GM19463 (cell line): Measurements from ENCODE around the gene SHANK3.
"Not testable (repeated sequence)": the region's sequence is repeated elsewhere in the genome, so short reads cannot be mapped to it uniquely, and the experiment has no call there.

ENCODE experiments used
- ATAC-seq: cut with Tn5 transposase; IDR thresholded peaks from one replicate; pipeline ENCODE4 v1.9.1; 2021; ENCODE audit warnings: mild to moderate bottlenecking, moderate library complexity; ENCODE audit not compliant: unreplicated experiment

Gene SHANK3

DNA sequence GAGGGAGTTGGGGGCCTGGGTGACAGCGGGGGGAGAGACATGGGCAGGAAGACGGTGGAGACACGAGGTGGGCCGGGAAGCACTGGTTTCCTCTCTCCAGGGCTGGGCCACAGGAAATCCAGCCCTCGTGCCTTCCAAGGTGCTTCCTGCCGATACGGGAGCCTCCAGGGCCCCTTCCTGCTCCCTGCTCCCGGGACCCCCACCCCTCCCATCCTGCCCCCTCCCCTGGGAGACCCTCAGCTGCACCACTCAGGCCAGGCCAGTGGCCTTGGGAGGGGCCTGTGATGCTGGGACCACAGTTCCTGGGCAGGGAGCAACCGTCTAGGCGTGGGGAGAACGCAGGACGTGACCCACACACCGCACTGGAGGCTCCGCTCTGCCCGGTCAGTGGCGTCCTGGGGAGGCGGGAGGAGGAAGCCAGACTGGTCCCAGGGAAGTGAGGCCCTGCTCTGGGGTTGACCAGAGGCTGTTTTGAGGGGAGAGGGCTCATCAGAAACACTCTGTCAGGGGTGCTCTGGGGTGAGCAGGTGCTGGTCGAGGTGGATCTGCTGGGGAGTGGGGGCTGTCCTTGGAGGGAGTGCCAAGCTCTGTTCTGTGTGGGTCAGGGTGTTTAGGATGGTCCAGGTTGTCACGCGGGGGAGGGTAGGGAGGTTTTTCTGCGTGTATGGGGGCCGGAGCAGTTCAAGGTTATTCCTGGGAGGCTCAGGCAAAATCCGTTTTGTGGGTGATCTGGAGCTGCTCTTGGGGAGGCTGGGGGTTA, at the start of gene SHANK3:
TSS of gene SHANK3 (plus strand) at position 353 of the 760 bp plus-strand sequence.
- ATAC-seq: no peak

DNA sequence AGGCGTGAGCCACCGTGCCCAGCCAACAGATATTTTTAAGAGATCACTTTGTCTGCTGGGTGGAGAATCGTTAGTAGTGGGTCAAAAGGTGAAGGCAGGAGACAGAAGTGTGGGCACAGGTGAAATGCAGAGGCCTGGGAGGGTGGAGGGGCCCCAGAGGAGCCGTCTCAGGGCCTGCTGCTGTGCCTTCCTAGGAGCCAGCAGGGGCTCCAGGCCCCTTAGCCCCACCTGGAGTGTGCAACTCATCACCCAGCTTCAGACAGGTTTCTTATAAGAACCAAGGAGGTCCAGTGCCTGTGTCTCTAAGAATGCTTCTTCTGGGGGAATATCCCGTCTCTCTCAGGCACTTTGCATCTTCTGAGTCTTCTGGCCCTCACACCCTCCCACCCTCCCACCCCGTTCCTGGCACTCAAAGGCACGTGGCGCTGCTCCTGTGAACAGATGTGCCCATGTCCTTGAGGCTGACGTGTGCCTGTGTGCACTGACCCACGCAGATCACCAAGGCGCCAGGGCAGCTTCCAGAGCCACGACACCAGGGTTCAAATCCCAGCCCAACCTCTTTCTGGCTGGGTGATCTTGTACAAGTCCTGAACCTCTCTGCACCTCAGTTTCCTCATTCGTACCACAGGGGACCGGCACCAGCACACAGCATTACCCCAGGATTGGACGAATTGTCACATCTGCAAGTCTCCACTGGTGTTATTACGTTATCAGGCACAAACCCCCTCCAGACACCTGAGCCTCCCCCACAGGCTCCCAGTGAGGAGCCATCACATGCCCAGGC, 48.1 kb upstream of the SHANK3 start:
- no peak for ATAC-seq

DNA sequence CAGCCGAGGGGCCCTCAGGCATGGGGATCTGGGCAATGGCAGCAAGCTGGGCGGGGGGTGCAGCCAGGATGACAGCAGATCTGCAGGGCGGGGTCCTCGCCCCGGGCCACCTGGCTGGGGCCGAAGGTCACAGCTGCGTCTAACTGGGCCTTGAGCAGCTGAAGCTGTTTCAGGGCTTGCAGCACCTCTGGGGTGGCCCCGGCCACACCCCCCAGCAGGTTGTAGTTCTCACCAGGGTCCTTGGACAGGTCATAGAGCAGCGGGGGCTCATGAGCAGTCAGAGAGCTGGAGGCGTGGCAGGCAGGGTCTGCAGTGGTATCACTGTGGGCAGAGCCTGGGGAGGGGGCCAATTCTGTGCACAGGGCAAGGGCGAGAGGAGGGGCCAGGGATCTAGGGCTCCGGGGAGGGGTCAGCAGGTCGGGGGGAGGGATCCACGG, 47.5 kb upstream of the SHANK3 start:
- no peak for ATAC-seq

DNA sequence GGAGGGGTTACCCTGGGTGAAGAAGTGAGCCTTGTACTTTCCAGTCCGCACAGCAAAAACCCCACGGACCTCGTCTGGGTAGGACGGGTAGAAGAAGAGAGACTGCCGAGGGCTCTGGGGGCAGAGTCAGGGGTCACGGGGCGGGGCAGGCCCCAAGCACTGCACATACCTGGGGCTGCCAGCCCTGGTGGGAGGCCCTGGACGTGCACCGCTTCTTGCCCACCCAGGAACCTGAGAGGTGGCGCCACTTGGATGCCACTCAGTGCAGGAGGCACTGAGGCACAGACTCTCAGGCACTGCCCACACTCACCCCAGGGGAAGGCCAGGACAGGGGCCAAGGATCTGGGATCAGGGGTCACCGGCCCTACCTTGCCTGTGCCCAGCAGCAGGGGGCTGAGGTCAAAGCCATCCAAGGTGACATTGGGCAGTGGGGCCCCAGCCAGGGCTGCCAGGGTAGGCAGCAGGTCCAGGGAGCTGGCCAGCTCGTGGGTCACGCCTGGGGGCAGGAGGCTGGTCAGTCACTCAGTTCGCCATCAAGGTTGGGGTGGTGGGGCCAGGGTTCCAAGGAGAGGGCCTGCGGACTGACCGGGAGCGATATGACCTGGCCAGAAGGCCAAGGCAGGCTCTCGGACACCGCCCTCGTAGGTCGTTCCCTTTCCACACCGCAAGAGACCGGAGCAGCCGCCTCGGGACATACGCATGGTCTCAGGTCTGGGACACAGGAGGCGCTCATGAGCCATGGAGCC, 46.9 kb upstream of the SHANK3 start:
- no peak for ATAC-seq

DNA sequence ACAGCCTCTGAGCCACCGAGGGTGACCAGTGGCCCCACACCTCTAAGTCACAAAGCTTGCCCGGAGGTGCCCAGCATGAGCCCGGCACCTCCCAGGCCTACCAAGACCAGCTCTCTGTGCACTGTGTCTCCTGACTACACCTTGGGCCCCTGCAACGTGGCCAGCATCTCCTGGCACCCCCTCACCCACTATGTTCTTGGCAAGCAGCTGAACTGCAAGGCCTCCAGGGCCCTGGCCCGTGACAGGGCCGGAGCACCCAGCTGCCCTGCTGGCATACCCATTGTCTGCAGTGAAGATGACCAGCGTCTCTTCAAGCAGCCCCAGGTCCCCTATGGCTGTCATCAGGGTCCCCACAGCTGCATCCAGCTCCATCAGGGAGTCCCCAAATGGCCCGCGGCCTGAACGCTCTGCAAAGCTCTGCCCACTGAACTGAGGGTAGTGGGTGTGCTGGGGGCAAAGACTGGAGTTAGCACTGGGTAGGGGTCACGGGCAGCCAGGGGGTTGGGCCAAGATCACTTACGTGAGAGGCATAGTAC, 46.2 kb upstream of the SHANK3 start:
- no peak for ATAC-seq

DNA sequence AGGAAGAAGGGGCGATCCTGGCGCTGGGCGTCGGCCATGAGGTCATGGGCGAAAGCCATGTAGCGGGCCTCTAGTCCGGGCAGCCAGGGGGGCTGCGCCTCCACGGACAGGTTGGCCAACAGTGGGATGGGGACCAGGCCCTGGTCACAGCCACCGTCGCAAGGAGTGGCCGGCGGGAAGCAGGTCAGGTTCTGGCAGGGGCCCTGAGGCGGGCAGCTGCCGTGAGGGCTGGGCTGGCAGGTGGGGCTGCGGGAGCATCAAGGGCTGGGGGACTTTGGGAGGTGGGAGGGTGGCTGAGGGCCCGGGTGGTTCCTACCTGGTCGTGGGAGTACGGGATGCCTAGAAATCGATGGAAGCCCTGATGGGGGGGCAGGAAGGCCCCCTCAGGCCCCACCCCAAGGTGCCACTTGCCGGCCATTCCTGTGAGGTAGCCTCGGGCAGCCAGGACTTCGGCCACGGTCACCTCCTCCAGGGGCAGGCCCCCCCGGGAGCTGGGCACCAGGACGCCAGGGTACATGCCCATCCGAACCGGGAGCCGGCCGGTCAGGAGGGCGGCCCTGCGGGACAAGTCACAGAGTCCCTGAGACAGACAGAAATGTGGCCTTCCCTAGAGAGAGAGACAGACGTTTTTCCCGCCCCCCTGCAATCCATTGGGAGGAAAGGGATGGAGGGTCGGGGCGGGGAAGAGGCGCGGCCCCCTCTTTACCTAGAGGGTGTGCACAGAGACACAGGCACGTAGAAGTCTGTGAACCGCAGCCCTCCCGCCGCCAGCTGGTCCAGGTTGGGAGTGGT, 45.6 kb upstream of the SHANK3 start:
- no peak for ATAC-seq

DNA sequence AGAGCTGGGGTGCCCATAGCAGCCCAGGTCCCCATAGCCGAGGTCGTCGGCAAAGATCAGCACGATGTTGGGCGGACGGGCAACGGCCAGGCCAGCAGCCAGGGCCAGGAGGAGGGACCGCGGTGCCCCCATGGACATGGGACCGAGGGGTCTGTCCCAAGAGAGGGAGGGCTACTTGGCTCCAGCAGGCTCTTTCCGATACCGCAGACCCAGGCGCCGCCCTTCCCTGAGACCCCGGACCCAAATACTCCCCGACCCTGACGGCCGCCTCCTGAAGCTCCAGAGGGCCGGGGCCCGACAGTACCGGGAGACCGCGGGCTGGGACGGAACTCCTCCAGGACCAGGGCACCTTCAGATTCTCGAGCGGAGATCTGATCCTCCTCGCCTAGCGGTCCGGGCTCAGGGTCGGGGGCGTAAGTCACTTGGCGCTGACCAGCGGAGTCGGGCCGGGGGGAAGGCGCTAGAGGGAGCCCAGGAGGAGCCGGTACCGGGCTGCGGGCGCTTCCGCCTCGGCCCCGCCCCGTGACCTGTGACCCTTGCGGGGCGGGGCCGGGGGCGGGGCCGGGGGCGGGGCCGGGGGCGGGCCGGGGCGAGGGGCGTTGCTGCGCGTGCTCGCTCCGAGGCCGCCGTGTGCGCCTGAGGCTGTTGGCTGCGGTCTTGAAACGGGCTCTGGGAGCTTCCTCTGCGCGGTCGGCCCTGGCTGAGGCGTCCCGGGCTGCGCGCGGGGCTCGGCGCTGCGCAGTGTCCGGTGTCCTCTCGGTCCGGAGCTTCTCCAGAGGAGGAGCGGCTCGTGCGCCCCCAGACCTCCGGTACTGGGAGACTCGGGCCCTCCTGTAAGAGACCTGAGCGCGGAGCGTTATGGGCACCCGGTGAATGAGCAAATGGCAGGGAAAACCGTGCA, 44.7 kb upstream of the SHANK3 start, which contains the start of gene ARSA:
TSS of gene ARSA (minus strand) at position 511 of the 901 bp plus-strand sequence. CDS start at position 138, 373 bp downstream.
- peak; percentile 87 for ATAC-seq

DNA sequence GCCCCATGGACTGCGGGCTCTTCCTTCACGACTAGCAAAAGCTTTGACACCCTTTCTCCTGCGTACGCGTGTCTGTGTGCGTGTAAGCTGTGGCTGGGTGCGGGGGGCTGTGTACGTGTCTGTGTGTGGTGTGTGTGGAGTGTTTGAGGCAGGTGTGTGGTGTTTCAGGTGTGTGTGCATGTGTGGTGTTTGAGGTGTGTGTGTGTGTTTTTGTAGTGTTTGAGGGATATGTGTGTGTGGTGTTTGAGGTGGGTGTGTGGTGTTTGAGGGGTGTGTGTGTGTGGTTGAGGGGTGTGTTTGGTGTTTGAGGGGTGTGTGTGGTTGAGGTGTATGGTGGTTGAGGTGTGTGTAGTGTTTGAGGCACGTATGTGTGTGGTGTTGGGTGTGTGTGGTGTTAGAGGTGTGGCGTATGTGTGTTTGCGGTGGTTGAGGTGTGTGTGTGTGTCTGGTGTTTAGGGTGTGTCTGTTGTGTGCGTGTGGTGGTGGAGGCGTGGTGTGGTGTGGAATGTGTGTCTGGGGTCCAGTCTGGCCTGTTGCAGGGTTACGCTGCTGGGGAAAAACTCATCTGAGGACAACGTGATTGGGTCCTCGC, 44.0 kb upstream of the SHANK3 start:
- no peak for ATAC-seq

DNA sequence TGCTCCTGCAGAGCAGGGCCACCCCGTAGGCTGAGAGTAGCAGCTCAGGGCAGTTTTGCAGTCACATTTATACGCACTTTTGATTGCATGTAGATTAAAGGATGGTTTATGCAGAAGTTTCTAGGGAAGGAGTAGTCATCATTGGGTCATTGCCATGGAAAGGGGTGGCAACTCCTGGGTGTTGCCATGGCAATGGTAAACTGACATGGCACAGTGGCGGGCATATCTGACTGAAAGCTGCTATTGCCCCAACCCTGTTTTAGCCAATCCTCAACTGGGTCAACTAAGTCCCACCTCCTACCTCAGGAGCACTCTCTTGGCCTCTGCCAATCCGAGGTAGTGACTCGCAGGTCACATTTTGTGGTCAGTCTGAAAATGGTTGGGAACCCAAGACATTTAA, 42.2 kb upstream of the SHANK3 start:
- ATAC-seq: no peak

DNA sequence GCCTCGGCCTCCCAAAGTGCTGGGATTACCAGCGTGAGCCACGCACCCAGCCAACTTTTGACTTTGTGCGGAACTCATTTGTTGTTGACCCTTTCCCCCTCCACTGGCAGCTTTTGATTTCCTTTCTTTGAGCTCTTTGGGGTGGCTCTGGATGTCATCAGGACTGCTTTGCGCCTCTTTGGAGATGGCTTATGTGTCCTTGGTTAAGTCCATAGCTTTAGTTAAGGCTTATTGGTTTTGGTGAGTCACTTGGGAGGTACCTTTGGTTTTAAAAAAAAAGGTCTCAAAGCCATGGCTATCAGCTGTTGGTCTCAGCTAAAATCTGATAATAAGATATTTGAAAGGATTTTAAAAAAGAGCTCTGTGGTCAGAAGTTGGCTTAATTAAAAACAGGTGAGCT, 39.5 kb upstream of the SHANK3 start:
- no peak for ATAC-seq

DNA sequence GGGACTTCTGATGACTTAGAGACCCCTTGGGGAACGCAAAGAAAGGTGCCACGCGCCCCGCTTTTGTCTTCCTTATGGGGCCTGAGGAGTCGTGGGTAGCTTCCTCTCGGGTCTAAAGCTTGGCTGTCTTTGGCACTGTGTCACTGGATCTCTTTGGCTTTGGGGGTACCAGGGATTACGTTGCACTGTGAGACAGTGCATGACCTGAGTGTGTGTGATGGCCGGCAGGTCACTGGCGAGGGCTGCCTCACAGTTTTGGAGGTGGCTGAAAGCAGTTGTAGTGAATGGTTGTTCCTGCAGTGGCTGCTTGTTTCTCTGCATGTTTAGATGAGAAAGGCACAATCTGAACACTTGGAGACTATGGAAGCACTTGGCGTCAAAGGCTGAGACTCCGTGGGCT, 38.9 kb upstream of the SHANK3 start:
- ATAC-seq: no peak

DNA sequence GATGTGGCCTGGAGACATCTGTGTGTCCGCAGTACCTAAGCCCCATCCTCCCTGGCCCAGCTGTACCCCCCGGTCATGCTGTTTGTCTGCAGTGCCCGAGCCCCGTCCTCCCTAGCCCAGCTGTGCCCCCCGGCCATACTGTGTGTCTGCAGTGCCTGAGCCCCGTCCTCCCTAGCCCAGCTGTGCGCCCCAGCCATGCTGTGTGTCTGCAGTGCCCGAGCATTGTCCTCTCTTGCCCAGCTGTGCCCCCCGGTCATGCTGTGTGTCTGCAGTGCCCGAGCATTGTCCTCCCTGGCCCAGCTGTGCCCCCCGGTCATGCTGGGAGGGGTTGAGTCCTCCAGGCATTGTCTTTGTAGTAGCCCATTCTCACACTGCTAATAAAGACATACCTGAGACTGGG, 37.0 kb upstream of the SHANK3 start:
- no peak for ATAC-seq

DNA sequence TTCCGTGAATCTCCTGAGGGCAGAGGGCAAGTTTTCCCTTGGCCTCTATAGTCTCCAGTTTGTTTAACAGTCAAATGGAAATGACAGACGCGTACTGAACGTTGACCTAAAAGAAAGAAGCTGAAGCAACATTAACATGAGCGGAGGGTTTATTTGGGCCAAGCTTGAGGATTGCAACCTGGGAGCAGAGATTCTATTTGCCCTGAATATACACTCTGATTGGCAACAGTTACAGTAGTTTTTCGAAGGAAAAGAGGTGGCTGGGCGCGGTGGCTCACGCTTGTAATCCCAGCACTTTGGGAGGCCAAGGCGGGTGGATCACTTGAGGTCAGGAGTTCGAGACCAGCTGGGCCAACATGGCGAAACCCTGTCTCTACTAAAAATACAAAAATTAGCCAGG, 32.3 kb upstream of the SHANK3 start:
- ATAC-seq: not testable (repeated sequence)

DNA sequence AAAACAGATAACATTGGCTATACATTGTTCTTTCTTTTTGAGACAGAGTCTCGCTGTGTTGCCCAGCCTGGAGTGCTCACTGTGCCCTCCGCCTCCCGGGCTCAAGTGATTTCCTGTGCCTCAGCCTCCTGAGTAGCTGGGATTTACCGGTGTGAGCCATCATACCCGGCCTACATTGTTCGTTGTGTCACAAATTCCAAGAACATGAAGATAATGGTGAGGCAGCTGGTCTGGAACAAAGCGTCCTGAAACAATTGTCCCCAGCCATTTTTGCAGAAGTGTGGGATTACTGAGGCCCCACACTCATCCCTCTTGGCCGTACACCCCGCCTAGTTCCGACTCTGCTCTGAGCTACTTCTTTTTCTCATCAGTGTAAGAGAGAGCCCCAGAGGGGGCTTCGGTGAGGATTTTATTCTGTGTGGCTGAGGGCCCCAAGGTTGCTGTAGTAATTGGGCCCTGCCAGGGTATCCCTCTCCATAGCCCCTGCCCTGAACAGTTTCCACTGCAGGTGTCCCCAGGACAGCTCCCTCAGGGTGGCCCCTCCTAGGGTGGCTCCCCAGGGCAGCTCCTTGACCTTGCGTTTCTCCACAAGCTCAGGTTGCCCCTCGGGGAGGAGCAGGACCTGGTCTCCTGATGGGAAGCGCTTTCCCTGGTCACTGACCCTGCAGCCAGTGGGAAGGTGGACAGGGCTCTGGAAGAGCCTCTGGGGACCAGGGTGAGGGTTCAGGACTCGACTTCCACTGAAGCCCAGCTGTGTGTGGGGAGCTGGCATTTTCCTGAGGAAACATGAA, 31.6 kb upstream of the SHANK3 start:
- ATAC-seq: no peak

DNA sequence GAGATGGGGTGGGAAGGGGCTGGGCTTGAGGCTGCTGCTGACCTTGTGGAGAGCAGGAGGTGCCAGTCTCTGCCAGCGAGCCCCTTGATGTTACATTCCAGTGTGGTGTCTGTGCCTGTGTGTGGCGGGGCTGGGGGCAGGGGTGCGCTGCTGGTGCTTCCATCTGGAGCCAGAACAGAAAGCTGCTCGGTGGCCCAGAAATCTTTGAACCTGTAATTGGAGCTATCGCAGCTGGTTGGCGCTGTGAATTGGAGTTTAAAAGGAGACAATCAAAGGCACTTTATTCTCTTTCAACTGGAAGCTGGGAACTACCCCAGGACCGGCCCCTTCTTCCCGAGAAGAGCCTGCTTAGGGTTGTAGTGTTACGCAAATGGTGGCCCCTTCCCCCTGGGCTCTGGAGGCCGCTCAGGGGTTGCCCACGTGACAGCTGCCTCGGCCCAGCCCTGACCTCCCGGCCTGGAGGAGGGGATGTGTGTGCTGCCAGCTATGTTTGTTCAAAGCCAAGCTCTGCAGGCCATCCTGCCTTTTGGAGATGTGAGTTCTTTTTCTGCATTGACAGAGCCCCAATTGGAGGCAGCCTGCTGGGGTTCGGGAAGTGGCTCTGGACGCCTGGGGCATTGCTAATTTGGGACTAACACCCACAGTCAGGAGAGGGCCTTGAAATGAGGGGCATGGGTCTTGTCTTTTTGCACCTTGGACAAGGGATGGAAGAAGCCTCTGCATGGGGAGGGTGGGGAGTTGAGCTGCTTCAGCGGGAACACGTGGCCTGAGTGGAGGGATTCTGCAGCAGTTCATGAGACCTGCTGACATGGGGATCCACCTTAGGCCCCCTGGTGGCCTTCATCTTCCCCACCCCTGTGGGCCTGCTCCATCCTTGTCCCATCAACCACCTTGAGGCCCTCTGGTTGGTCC, 30.7 kb upstream of the SHANK3 start:
- no peak for ATAC-seq

DNA sequence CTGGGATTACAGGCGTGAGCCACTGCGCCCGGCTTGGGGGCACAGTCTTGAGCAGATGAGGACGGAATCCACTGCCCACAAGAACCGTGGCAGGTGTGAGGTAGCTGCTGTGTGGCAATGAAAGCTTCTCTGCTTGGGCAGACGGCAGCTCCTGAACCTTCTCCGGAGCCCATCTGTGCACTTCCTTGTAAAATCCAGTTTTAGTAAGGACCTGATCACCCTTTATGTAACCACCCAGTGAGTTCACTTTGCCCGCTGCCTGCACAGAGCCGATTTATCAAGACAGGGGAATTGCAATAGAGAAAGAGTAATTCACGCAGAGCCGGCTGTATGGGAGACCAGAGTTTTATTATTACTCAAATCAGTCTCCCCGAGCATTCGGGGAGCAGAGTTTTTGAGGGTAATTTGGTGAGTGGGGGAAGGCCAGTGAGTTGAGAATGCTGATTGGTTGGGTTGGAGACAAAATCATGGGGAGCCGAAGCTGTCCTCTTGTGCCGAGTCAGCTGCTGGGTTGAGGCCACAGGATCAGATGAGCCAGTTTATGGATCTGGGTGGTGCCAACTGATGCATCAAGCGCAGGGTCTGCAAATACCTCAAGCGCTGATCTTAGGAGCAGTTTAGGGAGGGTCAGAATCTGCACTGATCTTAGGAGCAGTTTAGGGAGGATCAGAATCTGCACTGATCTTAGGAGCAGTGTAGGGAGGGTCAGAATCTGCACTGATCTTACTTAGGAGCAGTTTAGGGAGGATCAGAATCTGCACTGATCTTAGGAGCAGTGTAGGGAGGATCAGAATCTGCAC, 29.4 kb upstream of the SHANK3 start:
- not testable (repeated sequence) for ATAC-seq

DNA sequence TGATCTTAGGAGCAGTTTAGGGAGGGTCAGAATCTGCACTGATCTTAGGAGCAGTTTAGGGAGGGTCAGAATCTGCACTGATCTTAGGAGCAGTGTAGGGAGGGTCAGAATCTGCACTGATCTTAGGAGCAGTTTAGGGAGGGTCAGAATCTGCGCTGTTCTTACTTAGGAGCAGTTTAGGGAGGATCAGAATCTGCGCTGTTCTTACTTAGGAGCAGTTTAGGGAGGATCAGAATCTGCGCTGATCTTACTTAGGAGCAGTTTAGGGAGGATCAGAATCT, 28.9 kb upstream of the SHANK3 start:
- not testable (repeated sequence) for ATAC-seq
